HEK293 (cell line): ENCODE data around the gene GCNT1.

Experiments used
- BCL11B ChIP-seq: fragments of 450-650 bp; formaldehyde crosslinking; IDR thresholded peaks from 2 replicates; pipeline ENCODE4 v1.5.1; 2016; ENCODE audit warnings: low read depth, missing biosample characterization, missing genetic modification characterization
- EGR2 ChIP-seq: fragments of 450-650 bp; formaldehyde crosslinking; IDR thresholded peaks from 2 replicates; pipeline ENCODE4 v1.5.1; 2016; ENCODE audit warnings: low read depth, missing biosample characterization, missing genetic modification characterization
- GLIS1 ChIP-seq: fragments of 450-650 bp; formaldehyde crosslinking; IDR thresholded peaks from 2 replicates; pipeline ENCODE4 v1.5.1; 2016; ENCODE audit warnings: missing biosample characterization, missing genetic modification characterization
- GLIS2 ChIP-seq: fragments of 450-650 bp; formaldehyde crosslinking; IDR thresholded peaks from 2 replicates; pipeline ENCODE4 v1.5.1; 2016; ENCODE audit warnings: missing biosample characterization, missing genetic modification characterization
- HOXA7 ChIP-seq: sonication (generic); formaldehyde crosslinking; IDR thresholded peaks from 2 replicates; pipeline ENCODE4 v1.8.1; 2022; ENCODE audit warnings: missing genetic modification reagents, borderline replicate concordance
- PATZ1 ChIP-seq: fragments of 450-650 bp; formaldehyde crosslinking; IDR thresholded peaks from 2 replicates; pipeline ENCODE4 v1.5.1; 2016; ENCODE audit warnings: missing biosample characterization, missing genetic modification characterization
- REPIN1 ChIP-seq: fragments of 450-650 bp; formaldehyde crosslinking; IDR thresholded peaks from 2 replicates; pipeline ENCODE4 v1.5.1; 2017; ENCODE audit warnings: missing biosample characterization, missing genetic modification characterization, low read depth
- SP2 ChIP-seq: fragments of 450-650 bp; formaldehyde crosslinking; IDR thresholded peaks from 2 replicates; pipeline ENCODE4 v1.5.1; 2016; ENCODE audit warnings: missing biosample characterization, missing genetic modification characterization
- SP3 ChIP-seq: fragments of 450-650 bp; formaldehyde crosslinking; IDR thresholded peaks from 2 replicates; pipeline ENCODE4 v1.5.1; 2016; ENCODE audit warnings: missing biosample characterization, missing genetic modification characterization
- TRIM28 ChIP-seq: IDR thresholded peaks from 2 replicates; pipeline ENCODE4 v1.6.1; 2011; ENCODE audit warnings: low read length, control low read depth, borderline replicate concordance
- YY1 ChIP-seq: fragments of 450-650 bp; formaldehyde crosslinking; IDR thresholded peaks from 2 replicates; pipeline ENCODE4 v1.5.1; 2018; ENCODE audit warnings: missing biosample characterization, missing genetic modification characterization
- ZBTB17 ChIP-seq: fragments of 450-650 bp; formaldehyde crosslinking; IDR thresholded peaks from 2 replicates; pipeline ENCODE4 v1.5.1; 2016; ENCODE audit warnings: missing biosample characterization, missing genetic modification characterization
- ZBTB20 ChIP-seq: fragments of 450-650 bp; formaldehyde crosslinking; IDR thresholded peaks from 2 replicates; pipeline ENCODE4 v1.5.1; 2016; ENCODE audit warnings: missing biosample characterization, missing genetic modification characterization
- ZBTB6 ChIP-seq: fragments of 450-650 bp; formaldehyde crosslinking; IDR thresholded peaks from 2 replicates; pipeline ENCODE4 v1.5.1; 2017; ENCODE audit warnings: missing biosample characterization, missing genetic modification characterization
- ZFHX2 ChIP-seq: fragments of 450-650 bp; formaldehyde crosslinking; conservative IDR thresholded peaks from 2 replicates; pipeline ENCODE4 v1.5.1; 2016; ENCODE audit warnings: missing biosample characterization, missing genetic modification characterization
- ZNF274 ChIP-seq, 2 experiments: fragments of 200-500 bp in 1 of 2; fragments of 450-650 bp in 1 of 2; sonication (Bioruptor generic) in 1 of 2; formaldehyde crosslinking in 1 of 2; IDR thresholded peaks; 2 replicates each; pipeline versions ENCODE4 v1.5.1 to v1.6.1; 2014 to 2016; ENCODE audit warnings: borderline replicate concordance in 1 of 2, inconsistent platforms in 1 of 2, low read length in 1 of 2, missing biosample characterization in 1 of 2, missing genetic modification characterization in 1 of 2
- ZNF311 ChIP-seq: fragments of 450-650 bp; formaldehyde crosslinking; IDR thresholded peaks from 2 replicates; pipeline ENCODE4 v1.5.1; 2017; ENCODE audit warnings: missing biosample characterization, missing genetic modification characterization, borderline replicate concordance
- ZNF394 ChIP-seq: fragments of 450-650 bp; formaldehyde crosslinking; IDR thresholded peaks from 2 replicates; pipeline ENCODE4 v1.5.1; 2016; ENCODE audit warnings: missing biosample characterization, missing genetic modification characterization, mild to moderate bottlenecking, moderate library complexity, borderline replicate concordance
- ZNF501 ChIP-seq: fragments of 450-650 bp; formaldehyde crosslinking; IDR thresholded peaks from 2 replicates; pipeline ENCODE4 v1.5.1; 2016; ENCODE audit warnings: missing biosample characterization, missing genetic modification characterization
- ZNF561 ChIP-seq: fragments of 450-650 bp; IDR thresholded peaks from 2 replicates; pipeline ENCODE4 v1.5.1; 2018; ENCODE audit warnings: missing biosample characterization, missing genetic modification characterization, borderline replicate concordance
- ZNF610 ChIP-seq: fragments of 450-650 bp; formaldehyde crosslinking; IDR thresholded peaks from 2 replicates; pipeline ENCODE4 v1.5.1; 2016; ENCODE audit warnings: missing biosample characterization, missing genetic modification characterization, borderline replicate concordance
- ZNF670 ChIP-seq: fragments of 450-650 bp; formaldehyde crosslinking; IDR thresholded peaks from 2 replicates; pipeline ENCODE4 v1.5.1; 2016; ENCODE audit warnings: missing biosample characterization, missing genetic modification characterization, low read depth
- ZSCAN16 ChIP-seq: fragments of 450-650 bp; formaldehyde crosslinking; IDR thresholded peaks from 2 replicates; pipeline ENCODE4 v1.5.1; 2016; ENCODE audit warnings: missing biosample characterization, missing genetic modification characterization
- ZXDB ChIP-seq: fragments of 450-650 bp; formaldehyde crosslinking; IDR thresholded peaks from 2 replicates; pipeline ENCODE4 v1.5.1; 2016; ENCODE audit warnings: missing biosample characterization, missing genetic modification characterization
- TF ChIP-seq, protein P1 (sequence below): fragments of 450-650 bp; formaldehyde crosslinking; IDR thresholded peaks from 2 replicates; pipeline ENCODE4 v1.5.1; 2016; ENCODE audit warnings: missing biosample characterization, missing genetic modification characterization
- TF ChIP-seq, protein P2 (sequence below): fragments of 450-650 bp; formaldehyde crosslinking; conservative IDR thresholded peaks from 2 replicates; pipeline ENCODE4 v1.5.1; 2016; ENCODE audit warnings: low read depth, missing biosample characterization, missing genetic modification characterization
- TF ChIP-seq, protein P3 (sequence below): fragments of 450-650 bp; formaldehyde crosslinking; IDR thresholded peaks from 2 replicates; pipeline ENCODE4 v1.5.1; 2016; ENCODE audit warnings: missing biosample characterization, missing genetic modification characterization, borderline replicate concordance

The GCNT1 gene

GRCh38 chr9:76458903-76459693 lies at the start of gene GCNT1 (continued):
- TF ChIP-seq SP2 (tag by site-specific recombination): peak; percentile 86
- TF ChIP-seq REPIN1 (tag by site-specific recombination): no peak
- TF ChIP-seq ZFHX2 (tag by site-specific recombination): peak; percentile 95
- TF ChIP-seq ZNF274 (IDR thresholded peaks at IDR 0.05; ENCODE audit: low read length): no peak
- no peak for TF ChIP-seq ZNF274 (tag by site-specific recombination; IDR thresholded peaks at IDR 0.05; ENCODE audit: borderline replicate concordance)
- TF ChIP-seq EGR2 (tag by site-specific recombination): peak; percentile 89
- peak; percentile 68; the same call in 1 of the 2 replicates for TF ChIP-seq GLIS1
- peak; percentile 51; the same call in 1 of the 2 replicates for TF ChIP-seq ZXDB (tag by site-specific recombination)
- TF ChIP-seq ZBTB20 (tag by site-specific recombination): peak; percentile 73; the same call in 1 of the 2 replicates
- TF ChIP-seq YY1: 0 out of 2 replicates have a peak, but pooled peaks have one; percentile 25
- TF ChIP-seq ZBTB17: peak; percentile 56
- TF ChIP-seq ZSCAN16 (tag by site-specific recombination): no peak
- peak; percentile 86 for TF ChIP-seq SP3 (tag by site-specific recombination)
- peak; percentile 86 for TF ChIP-seq ZNF394 (tag by site-specific recombination)
- TF ChIP-seq HOXA7 (CRISPR knock-in tag): no peak
- TF ChIP-seq, protein P1, sequence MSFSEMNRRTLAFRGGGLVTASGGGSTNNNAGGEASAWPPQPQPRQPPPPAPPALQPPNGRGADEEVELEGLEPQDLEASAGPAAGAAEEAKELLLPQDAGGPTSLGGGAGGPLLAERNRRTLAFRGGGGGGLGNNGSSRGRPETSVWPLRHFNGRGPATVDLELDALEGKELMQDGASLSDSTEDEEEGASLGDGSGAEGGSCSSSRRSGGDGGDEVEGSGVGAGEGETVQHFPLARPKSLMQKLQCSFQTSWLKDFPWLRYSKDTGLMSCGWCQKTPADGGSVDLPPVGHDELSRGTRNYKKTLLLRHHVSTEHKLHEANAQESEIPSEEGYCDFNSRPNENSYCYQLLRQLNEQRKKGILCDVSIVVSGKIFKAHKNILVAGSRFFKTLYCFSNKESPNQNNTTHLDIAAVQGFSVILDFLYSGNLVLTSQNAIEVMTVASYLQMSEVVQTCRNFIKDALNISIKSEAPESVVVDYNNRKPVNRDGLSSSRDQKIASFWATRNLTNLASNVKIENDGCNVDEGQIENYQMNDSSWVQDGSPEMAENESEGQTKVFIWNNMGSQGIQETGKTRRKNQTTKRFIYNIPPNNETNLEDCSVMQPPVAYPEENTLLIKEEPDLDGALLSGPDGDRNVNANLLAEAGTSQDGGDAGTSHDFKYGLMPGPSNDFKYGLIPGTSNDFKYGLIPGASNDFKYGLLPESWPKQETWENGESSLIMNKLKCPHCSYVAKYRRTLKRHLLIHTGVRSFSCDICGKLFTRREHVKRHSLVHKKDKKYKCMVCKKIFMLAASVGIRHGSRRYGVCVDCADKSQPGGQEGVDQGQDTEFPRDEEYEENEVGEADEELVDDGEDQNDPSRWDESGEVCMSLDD (tag by site-specific recombination): peak; percentile 71
- peak; percentile 72 for TF ChIP-seq ZNF561 (tag by site-specific recombination)
- TF ChIP-seq BCL11B: no peak
- peak; percentile 69 for TF ChIP-seq PATZ1
- TF ChIP-seq ZNF610 (tag by site-specific recombination): peak; percentile 58; the same call in 1 of the 2 replicates
- TF ChIP-seq, protein P2, sequence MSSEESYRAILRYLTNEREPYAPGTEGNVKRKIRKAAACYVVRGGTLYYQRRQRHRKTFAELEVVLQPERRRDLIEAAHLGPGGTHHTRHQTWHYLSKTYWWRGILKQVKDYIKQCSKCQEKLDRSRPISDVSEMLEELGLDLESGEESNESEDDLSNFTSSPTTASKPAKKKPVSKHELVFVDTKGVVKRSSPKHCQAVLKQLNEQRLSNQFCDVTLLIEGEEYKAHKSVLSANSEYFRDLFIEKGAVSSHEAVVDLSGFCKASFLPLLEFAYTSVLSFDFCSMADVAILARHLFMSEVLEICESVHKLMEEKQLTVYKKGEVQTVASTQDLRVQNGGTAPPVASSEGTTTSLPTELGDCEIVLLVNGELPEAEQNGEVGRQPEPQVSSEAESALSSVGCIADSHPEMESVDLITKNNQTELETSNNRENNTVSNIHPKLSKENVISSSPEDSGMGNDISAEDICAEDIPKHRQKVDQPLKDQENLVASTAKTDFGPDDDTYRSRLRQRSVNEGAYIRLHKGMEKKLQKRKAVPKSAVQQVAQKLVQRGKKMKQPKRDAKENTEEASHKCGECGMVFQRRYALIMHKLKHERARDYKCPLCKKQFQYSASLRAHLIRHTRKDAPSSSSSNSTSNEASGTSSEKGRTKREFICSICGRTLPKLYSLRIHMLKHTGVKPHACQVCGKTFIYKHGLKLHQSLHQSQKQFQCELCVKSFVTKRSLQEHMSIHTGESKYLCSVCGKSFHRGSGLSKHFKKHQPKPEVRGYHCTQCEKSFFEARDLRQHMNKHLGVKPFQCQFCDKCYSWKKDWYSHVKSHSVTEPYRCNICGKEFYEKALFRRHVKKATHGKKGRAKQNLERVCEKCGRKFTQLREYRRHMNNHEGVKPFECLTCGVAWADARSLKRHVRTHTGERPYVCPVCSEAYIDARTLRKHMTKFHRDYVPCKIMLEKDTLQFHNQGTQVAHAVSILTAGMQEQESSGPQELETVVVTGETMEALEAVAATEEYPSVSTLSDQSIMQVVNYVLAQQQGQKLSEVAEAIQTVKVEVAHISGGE (tag by site-specific recombination): peak; percentile 92
- peak; percentile 43; the same call in 1 of the 2 replicates for TF ChIP-seq ZNF501 (tag by site-specific recombination)
- TF ChIP-seq ZBTB6 (tag by site-specific recombination): peak; percentile 98
- TF ChIP-seq, protein P3, sequence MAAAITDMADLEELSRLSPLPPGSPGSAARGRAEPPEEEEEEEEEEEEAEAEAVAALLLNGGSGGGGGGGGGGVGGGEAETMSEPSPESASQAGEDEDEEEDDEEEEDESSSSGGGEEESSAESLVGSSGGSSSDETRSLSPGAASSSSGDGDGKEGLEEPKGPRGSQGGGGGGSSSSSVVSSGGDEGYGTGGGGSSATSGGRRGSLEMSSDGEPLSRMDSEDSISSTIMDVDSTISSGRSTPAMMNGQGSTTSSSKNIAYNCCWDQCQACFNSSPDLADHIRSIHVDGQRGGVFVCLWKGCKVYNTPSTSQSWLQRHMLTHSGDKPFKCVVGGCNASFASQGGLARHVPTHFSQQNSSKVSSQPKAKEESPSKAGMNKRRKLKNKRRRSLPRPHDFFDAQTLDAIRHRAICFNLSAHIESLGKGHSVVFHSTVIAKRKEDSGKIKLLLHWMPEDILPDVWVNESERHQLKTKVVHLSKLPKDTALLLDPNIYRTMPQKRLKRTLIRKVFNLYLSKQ (tag by site-specific recombination): no peak
- no peak for TF ChIP-seq TRIM28
- TF ChIP-seq GLIS2 (tag by site-specific recombination): peak; percentile 81
- no peak for TF ChIP-seq ZNF670
- no peak for TF ChIP-seq ZNF311 (tag by site-specific recombination)
